SK-N-SH treated with all-trans-retinoic acid at 6 μM for 48 hours (cell line): ENCODE results near the gene DMP1.

ENCODE experiments used
- CREB5 ChIP-seq: fragments of 250-450 bp; sonication (Bioruptor Pico); IDR thresholded peaks from 2 replicates; pipeline ENCODE4 v1.5.1; 2020; ENCODE audit warnings: low read depth, mild to moderate bottlenecking, moderate library complexity
- ESRRG ChIP-seq: fragments of 250-450 bp; sonication (Bioruptor Pico); IDR thresholded peaks from 2 replicates; pipeline ENCODE4 v1.6.1; 2021; ENCODE audit warnings: mild to moderate bottlenecking
- GLIS3 ChIP-seq: fragments of 250-450 bp; sonication (Bioruptor Pico); IDR thresholded peaks from 2 replicates; pipeline ENCODE4 v1.5.0; 2020; ENCODE audit warnings: mild to moderate bottlenecking, moderate library complexity
- PATZ1 ChIP-seq: fragments of 250-450 bp; sonication (Bioruptor Pico); IDR thresholded peaks from 2 replicates; pipeline ENCODE4 v1.8.0; 2020; ENCODE audit warnings: mild to moderate bottlenecking, moderate library complexity, borderline replicate concordance
- PPARA ChIP-seq: fragments of 250-450 bp; sonication (Bioruptor Pico); IDR thresholded peaks from 2 replicates; pipeline ENCODE4 v1.5.0; 2020; ENCODE audit warnings: mild to moderate bottlenecking, borderline replicate concordance
- RARB ChIP-seq: fragments of 250-450 bp; sonication (Bioruptor Pico); IDR thresholded peaks from 2 replicates; pipeline ENCODE4 v1.8.0; 2021; ENCODE audit warnings: mild to moderate bottlenecking, moderate library complexity
- TOX ChIP-seq: fragments of 250-450 bp; sonication (Bioruptor Pico); IDR thresholded peaks from 2 replicates; pipeline ENCODE4 v1.8.0; 2021; ENCODE audit warnings: mild to moderate bottlenecking, moderate library complexity, borderline replicate concordance
- ZC3H10 ChIP-seq: fragments of 250-450 bp; sonication (Bioruptor Pico); IDR thresholded peaks from 2 replicates; pipeline ENCODE4 v1.5.1; 2021; ENCODE audit warnings: mild to moderate bottlenecking, moderate library complexity
- ZFP3 ChIP-seq: fragments of 250-450 bp; sonication (Bioruptor Pico); IDR thresholded peaks from 2 replicates; pipeline ENCODE4 v1.5.0; 2020; ENCODE audit warnings: mild to moderate bottlenecking, moderate library complexity
- ZNF70 ChIP-seq: fragments of 450-650 bp; formaldehyde crosslinking; IDR thresholded peaks from 2 replicates; pipeline ENCODE4 v1.5.0; 2020; ENCODE audit warnings: mild to moderate bottlenecking, moderate library complexity

DNA sequence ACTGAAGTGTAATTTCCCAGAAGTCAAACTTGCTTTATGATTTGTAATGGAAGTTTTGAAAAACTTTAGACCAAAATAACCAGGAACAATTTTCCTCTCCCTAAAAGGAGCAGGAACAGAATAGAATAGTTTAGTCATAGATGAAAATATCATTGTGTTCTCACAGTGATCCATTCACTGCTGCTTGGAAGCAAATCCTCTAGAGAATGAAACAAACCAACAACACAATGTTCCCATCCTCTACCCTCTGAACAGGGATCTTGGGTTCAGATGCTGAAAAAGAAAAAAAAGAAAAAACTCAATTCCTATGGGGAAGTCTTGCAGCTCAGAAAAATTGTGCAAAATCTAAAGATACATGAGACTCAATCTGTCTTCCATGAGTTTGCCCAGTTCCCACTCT lies 29.6 kb upstream of the DMP1 start:
- TF ChIP-seq PATZ1 (no peak), TOX (CRISPR knock-in tag) (no peak), ZC3H10 (CRISPR knock-in tag) (no peak), ESRRG (CRISPR knock-in tag) (no peak), CREB5 (CRISPR knock-in tag) (no peak), ZFP3 (no peak), RARB (CRISPR knock-in tag) (no peak), PPARA (CRISPR knock-in tag) (no peak), GLIS3 (CRISPR knock-in tag) (no peak), ZNF70 (CRISPR knock-in tag) (no peak)
